ENCODE measurements around the gene MZT2B. TPM values are rescaled to one million over a fixed set of nuclear protein-coding genes. Genes with fewer than 3 reads are reported as not detected.

Gene MZT2B
- total and polyA plus RNA-seq, 2 of the 8 experiments (the other 6 are each of a cell fraction or from before 2014, with no cell fraction given) = 90.3 to 151 TPM

GRCh38 chr2:130150181-130151144 lies 31.6 kb upstream of the MZT2B start:
- H2AK5ac ChIP-seq (ENCODE audit: low read depth, low read length) = no peak overlapping the region
- no peaks in the 10 kb centered on the region for H3K27me3 ChIP-seq (replicated peaks in 1 of 4; ENCODE audit: control insufficient read depth in 3 of 4, extremely low read depth in 1 of 4, insufficient read depth in 3 of 4, low read length in 3 of 4)
- H3K36me3 ChIP-seq (ENCODE audit: control insufficient read depth in 2 of 4, insufficient read depth in 4 of 4, low read length in 3 of 4) = peaks cover 3 to 32% (median 14%) of the 10 kb centered on the region in 4 experiments; a peak in 5 of 8 replicates
- no peak overlapping the region for H2BK20ac ChIP-seq (ENCODE audit: low read length)
- DNase-seq (ENCODE audit: low read depth in 1 of 2, low spot score in 2 of 2) (peak in 1 of 2 experiments; percentile 50), FAIRE-seq (no peak)
- H2AFZ ChIP-seq (ENCODE audit: low read length) = no peak overlapping the region
- no peak overlapping the region for H3K9ac ChIP-seq (replicated peaks in 1 of 4; ENCODE audit: extremely low read depth in 1 of 4, low read depth in 3 of 4, low read length in 3 of 4)
- no peak overlapping the region for H3K56ac ChIP-seq (replicated peaks; ENCODE audit: insufficient read length, low read depth, low read length)
- H3K18ac ChIP-seq (ENCODE audit: extremely low read depth, low read length) = no peak overlapping the region
- H3K14ac ChIP-seq (ENCODE audit: insufficient read length) = no peak overlapping the region
- H3K9me3 ChIP-seq (ENCODE audit: insufficient read depth in 2 of 2, low read depth in 1 of 2, low read length in 1 of 2) = no peaks in the 10 kb centered on the region
- POLR2A ChIA-PET (ENCODE audit: partially characterized antibody) = interaction anchor here (1.0 to 1.2 kb wide), 2 partner anchors 19 to 27 kb away, joined by 3 to 4 read pairs; no protein-coding TSS in a partner anchor
- no peak overlapping the region for H3K4ac ChIP-seq (replicated peaks; ENCODE audit: insufficient read length, low read depth, low read length)
- H4K20me1 ChIP-seq (replicated peaks in 1 of 2; ENCODE audit: control insufficient read depth in 1 of 2, insufficient read depth in 2 of 2, low read length in 2 of 2) = no peaks in the 10 kb centered on the region
- H3K23ac ChIP-seq (ENCODE audit: insufficient read length) = no peak overlapping the region
- H3K79me2 ChIP-seq (ENCODE audit: control insufficient read depth in 1 of 2, insufficient read depth in 2 of 2, low read length in 2 of 2) = no peaks in the 10 kb centered on the region
- H4K91ac ChIP-seq (replicated peaks; ENCODE audit: insufficient read length, low read length) = no peak overlapping the region
- no peak overlapping the region for H3K27ac ChIP-seq (ENCODE audit: low read depth, low read length)
- H2BK120ac ChIP-seq (replicated peaks; ENCODE audit: low read depth, low read length) = no peak overlapping the region
- H2BK12ac ChIP-seq (ENCODE audit: low read depth, low read length) = no peak overlapping the region
- no peaks in the 10 kb centered on the region for H3K79me1 ChIP-seq (ENCODE audit: low read depth, low read length)
- H2BK15ac ChIP-seq (ENCODE audit: low read length) = no peak overlapping the region
- no peak overlapping the region for H3K4me2 ChIP-seq (ENCODE audit: insufficient read depth in 1 of 2, low read depth in 2 of 2, low read length in 2 of 2)
- H2BK5ac ChIP-seq (ENCODE audit: low read depth, low read length) = no peak overlapping the region
- CTCF ChIA-PET (ENCODE audit: partially characterized antibody) = no interaction called here
- H3K23me2 ChIP-seq (ENCODE audit: low read depth, low read length) = no peaks in the 10 kb centered on the region
- no peak overlapping the region for H3K4me3 ChIP-seq (ENCODE audit: extremely low read depth in 1 of 4, insufficient read depth in 2 of 4, low read depth in 3 of 4, low read length in 4 of 4)
- no peak overlapping the region for H4K8ac ChIP-seq (ENCODE audit: extremely low read depth, insufficient read depth, low read length)
- no peak overlapping the region for H4K5ac ChIP-seq (ENCODE audit: insufficient read length, low read depth, low read length)
- no peaks in the 10 kb centered on the region for H3K4me1 ChIP-seq (replicated peaks in 1 of 4; ENCODE audit: control insufficient read depth in 3 of 4, insufficient read depth in 4 of 4, low read length in 3 of 4)
- 89% methylated on average over 22 of the region's 23 CpGs; no CpG with 5 or more reads in 1 of the 2 experiments for WGBS, 2 experiments (ENCODE audit: extremely low coverage in 1 of 2, insufficient coverage in 1 of 2, insufficient read length in 1 of 2, insufficient replicate concordance in 2 of 2, low coverage in 1 of 2, low lambda C conversion rate in 2 of 2, missing lambda C conversion rate in 1 of 2)
- TF ChIP-seq RBBP5 (IDR thresholded peaks at IDR 0.05; ENCODE audit: borderline replicate concordance, low read depth, low read length) = no peak
- TF ChIP-seq USF2 (IDR thresholded peaks at IDR 0.05; ENCODE audit: low read length) = no peak
- TF ChIP-seq FOSL1 (IDR thresholded peaks at IDR 0.05; ENCODE audit: insufficient read depth, low read depth, low read length) = no peak
- no peak for TF ChIP-seq BRCA1 (IDR thresholded peaks at IDR 0.05; ENCODE audit: low read depth, low read length)
- no peak for TF ChIP-seq JUN (IDR thresholded peaks at IDR 0.05; ENCODE audit: low read depth, low read length)
- TF ChIP-seq KDM4A (IDR thresholded peaks at IDR 0.05; ENCODE audit: low read depth, low read length, severe bottlenecking) = no peak
- no peak for TF ChIP-seq MAFK (IDR thresholded peaks at IDR 0.05; ENCODE audit: low read depth, low read length)
- TF ChIP-seq, protein P1, sequence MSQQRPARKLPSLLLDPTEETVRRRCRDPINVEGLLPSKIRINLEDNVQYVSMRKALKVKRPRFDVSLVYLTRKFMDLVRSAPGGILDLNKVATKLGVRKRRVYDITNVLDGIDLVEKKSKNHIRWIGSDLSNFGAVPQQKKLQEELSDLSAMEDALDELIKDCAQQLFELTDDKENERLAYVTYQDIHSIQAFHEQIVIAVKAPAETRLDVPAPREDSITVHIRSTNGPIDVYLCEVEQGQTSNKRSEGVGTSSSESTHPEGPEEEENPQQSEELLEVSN (IDR thresholded peaks at IDR 0.05) = no peak
- TF ChIP-seq SIX5 (IDR thresholded peaks at IDR 0.05; ENCODE audit: low read depth, low read length) = no peak
- TF ChIP-seq CEBPB (IDR thresholded peaks at IDR 0.05; ENCODE audit: low read depth, low read length) = no peak

Data from H1 (cell line).